Heart right ventricle (tissue), 16 donors: ENCODE results near the gene UBL7. TPM values are rescaled to one million over a fixed set of nuclear protein-coding genes. Genes with fewer than 3 reads are reported as not detected.

ENCODE experiments used
- ATAC-seq, 8 donors: fragments of 200-7000 bp; cut with Tn5 transposase; one replicate each; pipeline ENCODE4 v1.9.1; 2020; ENCODE audit warnings: mild to moderate bottlenecking in 8 of 8, moderate library complexity in 8 of 8, moderate number of reproducible peaks in 1 of 8
- DNase-seq, 2 donors: peaks; one replicate each; pipeline ENCODE4 v3.0.0-alpha.2; 2020
- H3K27ac ChIP-seq, 10 donors: fragments of 200-600 bp; sonication (generic) in 2 of 10; one replicate each; pipeline versions ENCODE4 v1.5.0 to v1.8.0; 2020 to 2022; ENCODE audit warnings: mild to moderate bottlenecking in 3 of 10
- H3K27me3 ChIP-seq, 7 donors: fragments of 200-600 bp; one replicate each; pipeline ENCODE4 v1.8.0; 2021 to 2022; ENCODE audit warnings: mild to moderate bottlenecking in 2 of 7
- H3K36me3 ChIP-seq, 9 donors: fragments of 200-600 bp; sonication (generic) in 1 of 9; one replicate each; pipeline versions ENCODE4 v1.5.0 to v1.8.0; 2020 to 2022; ENCODE audit warnings: mild to moderate bottlenecking in 2 of 9
- H3K4me1 ChIP-seq, 9 donors: fragments of 200-600 bp; sonication (generic) in 1 of 9; one replicate each; pipeline versions ENCODE4 v1.5.0 to v1.8.0; 2020 to 2022; ENCODE audit warnings: mild to moderate bottlenecking in 4 of 9
- H3K4me3 ChIP-seq, 10 donors: fragments of 200-600 bp; sonication (generic) in 2 of 10; one replicate each; pipeline versions ENCODE4 v1.5.0 to v1.8.0; 2020 to 2022; ENCODE audit warnings: mild to moderate bottlenecking in 7 of 10, moderate library complexity in 2 of 10
- H3K9me3 ChIP-seq, 11 donors: fragments of 200-600 bp in 10 of 11; sonication (generic) in 2 of 11; one replicate each; pipeline versions ENCODE4 v1.5.0 to v1.8.0; 2013 to 2022; ENCODE audit warnings: mild to moderate bottlenecking in 2 of 11, control low read depth in 1 of 11, moderate library complexity in 1 of 11
- CTCF ChIP-seq, 9 donors: fragments of 200-600 bp; sonication (generic) in 2 of 9; IDR thresholded peaks; one replicate each; pipeline versions ENCODE4 v1.5.0 to v1.8.0; 2021 to 2022; ENCODE audit warnings: antibody characterized with exemption in 9 of 9, mild to moderate bottlenecking in 5 of 9, moderate library complexity in 1 of 9
- WGBS, 2 donors: extraction: QIAGEN DNeasy Blood & Tissue Kit; methylation state at CpG; one replicate each; pipeline ENCODE4 v1.1.7; 2013; ENCODE audit warnings: inconsistent platforms in 1 of 2; 5-methylcytosine and 5-hydroxymethylcytosine counted together
- intact Hi-C, 10 donors: fragments of 100-400 bp; cut with DNase I; formaldehyde crosslinking; loops; one replicate each; pipeline versions ENCODE4 v1.11.1 to v1.14.2; 2022
- polyA plus RNA-seq, 2 donors: library from polyadenylated mRNA; stranded (reverse); fragments of 200-250 nt; gene quantifications; one replicate each; pipeline ENCODE4 v1.2.3, GENCODE V29; 2013
- total RNA-seq, 10 donors: library from RNA; stranded (reverse); fragmentation: NEBNext Ultra II Directional in 3 of 10; extraction: Animal tissue kit (Norgen Biotek cat#: 25700) in 3 of 10; gene quantifications; one replicate each; pipeline versions ENCODE4 v1.2.1 to v1.2.4, GENCODE V29; 2021 to 2023
- donor health status: Arrhythmogenic right ventricular cardiomyopathy.
- donor health status: ischemic (EF 13 %, LVEDD 7.1; RV severe dilation, severe dysfunction).
- donor health status: healthy with polysubstance abuse.
- donor health status: DM: no; HTN: yes; CAD: no.
- donor health status: DM: no; HTN: no; CAD: no.
- donor health status: ischemic (EF 25% LVEDD 6.9; RV normal size, moderate dysfunction).
- donor health status: ischemic (EF 25% LVEDD 5.7; RV mildly dilated, moderate dysfunction).
- donor health status: healthy.
- donor health status: DM: yes; HTN: yes; CAD: no.
- donor health status: Ischemic cardiomyopathy.
- donor health status: ischemic (EF 35%, LVEDD 5.7; RV mildly dilated, moderate dysfunction).
- donor health status: nonischemic (EF 11% LVEDD 7.7; RV severe dilation, severe dysfunction).
- donor health status: DM: yes; HTN: yes; CAD: no.
- donor health status: PGD.
- donor health status: ischemic (EF 29% LVEDD 5.4; RV normal size, mild dysfunction).
- donor health status: nonischemic (EF 23%, LVEDD 6.1; RV moderate dilation, normal function).

The UBL7 gene
- total and polyA plus RNA-seq, 12 donors = 47.0 to 56.6 (median 52.1) TPM

- TF ChIP-seq CTCF (IDR thresholded peaks at IDR 0.05) = no peak
- no peaks in the 10 kb centered on the region for H3K9me3 ChIP-seq
- intact Hi-C loops = no loop called here
- no peaks in the 10 kb centered on the region for H3K27me3 ChIP-seq
- DNase-seq (no peak), ATAC-seq (no peak)
- 80 to 93% methylated on average over 7 of the region's 7 CpGs for WGBS, 2 donors
- H3K4me3 ChIP-seq = no peak overlapping the region
- H3K36me3 ChIP-seq = peaks cover 0 to 13% (median 0%) of the 10 kb centered on the region in 9 donors
- H3K4me1 ChIP-seq = peaks cover 0 to 8% (median 5%) of the 10 kb centered on the region in 9 donors
- H3K27ac ChIP-seq = no peak overlapping the region
Observed at GRCh38 chr15:74408815-74409214, 52.1 kb downstream of the UBL7 start.

- WGBS, 2 donors = 89 to 92% methylated on average over 2 of the region's 2 CpGs
- intact Hi-C loops = no loop called here
- TF ChIP-seq CTCF (IDR thresholded peaks at IDR 0.05) = no peak
Observed at GRCh38 chr15:74408385-74408784, 52.6 kb downstream of the UBL7 start.

GRCh38 chr15:74406992-74407705, 53.8 kb downstream of the UBL7 start:
- intact Hi-C loops = no loop called here
- Histone ChIP-seq H3K27ac (no peak overlapping the region), H3K9me3 (no peaks in the 10 kb centered on the region), H3K36me3 (peaks cover 0 to 13% (median 0%) of the 10 kb centered on the region in 9 donors), H3K27me3 (no peaks in the 10 kb centered on the region), H3K4me1 (peaks cover 2 to 24% (median 12%) of the 10 kb centered on the region in 9 donors), H3K4me3 (no peak overlapping the region)
- DNase-seq (no peak), ATAC-seq (no peak)
- 59 to 64% methylated on average over 11 to 12 of the region's 12 CpGs for WGBS, 2 donors
- TF ChIP-seq CTCF (IDR thresholded peaks at IDR 0.05) = no peak

More at GRCh38 chr15:74408385-74408784, 52.6 kb downstream of the UBL7 start:
- Histone ChIP-seq H3K36me3 (peaks cover 0 to 13% (median 0%) of the 10 kb centered on the region in 9 donors), H3K4me3 (no peak overlapping the region), H3K4me1 (peaks cover 0 to 12% (median 9%) of the 10 kb centered on the region in 9 donors), H3K9me3 (no peaks in the 10 kb centered on the region), H3K27me3 (no peaks in the 10 kb centered on the region), H3K27ac (no peak overlapping the region)
- ATAC-seq (no peak), DNase-seq (no peak)

- 93 to 95% methylated on average over 4 of the region's 4 CpGs for WGBS, 2 donors
- H3K36me3 ChIP-seq = peaks cover 0 to 13% (median 0%) of the 10 kb centered on the region in 9 donors
- H3K27me3 ChIP-seq = peaks cover 0 to 2% (median 0%) of the 10 kb centered on the region in 7 donors
- no peak overlapping the region for H3K27ac ChIP-seq
- DNase-seq (no peak), ATAC-seq (no peak)
- intact Hi-C loops = no loop called here
- TF ChIP-seq CTCF (IDR thresholded peaks at IDR 0.05) = no peak
- no peak overlapping the region for H3K4me3 ChIP-seq
- no peaks in the 10 kb centered on the region for H3K9me3 ChIP-seq
- H3K4me1 ChIP-seq = peaks cover 2 to 30% (median 12%) of the 10 kb centered on the region in 9 donors
Observed at GRCh38 chr15:74406517-74406916, 54.4 kb downstream of the UBL7 start.
